Fibroblast of lung (primary cell): ENCODE measurements around the gene ATP13A2. TPM values are rescaled to one million over a fixed set of nuclear protein-coding genes. Genes with fewer than 3 reads are reported as not detected.
A peak's percentile ranks its signal among the peaks of the same experiment; 100 is the strongest.

ENCODE experiments used
- DNase-seq, 2 donors: peaks; one replicate each; pipeline versions ENCODE4 v3.0.0 to v3.0.0-alpha.2; 2010; ENCODE audit warnings: low read depth in 2 of 2
- H2AFZ ChIP-seq: 2 replicates; pipeline ENCODE4 v1.5.1; 2012; ENCODE audit warnings: low read length, control low read depth, inconsistent platforms
- H3K27ac ChIP-seq: 2 replicates; pipeline ENCODE4 v1.5.1; 2011; ENCODE audit warnings: low read length, control low read depth; ENCODE audit not compliant: insufficient read depth
- H3K27me3 ChIP-seq: 2 replicates; pipeline ENCODE4 v1.5.1; 2011; ENCODE audit warnings: mild to moderate bottlenecking, low read length; ENCODE audit not compliant: control insufficient read depth, insufficient read depth
- H3K36me3 ChIP-seq: 2 replicates; pipeline ENCODE4 v1.5.1; 2011; ENCODE audit warnings: low read length; ENCODE audit not compliant: control insufficient read depth, insufficient read depth
- H3K4me1 ChIP-seq: 2 replicates; pipeline ENCODE4 v1.5.1; 2011; ENCODE audit warnings: low read length; ENCODE audit not compliant: control insufficient read depth, insufficient read depth; ENCODE audit errors: extremely low read depth
- H3K4me2 ChIP-seq: 2 replicates; pipeline ENCODE4 v1.5.1; 2011; ENCODE audit warnings: low read length, control low read depth; ENCODE audit not compliant: insufficient read depth; ENCODE audit errors: extremely low read depth
- H3K4me3 ChIP-seq, 4 experiments: fragments of 200-600 bp in 1 of 4; sonication (generic) in 1 of 4; replicated peaks in 1 of 4; 2 replicates each; pipeline ENCODE4 v1.5.1; 2011 to 2016; ENCODE audit warnings: low read length in 4 of 4, low read depth in 3 of 4, mild to moderate bottlenecking in 3 of 4, control low read depth in 2 of 4, inconsistent platforms in 1 of 4, mixed read lengths in 1 of 4; ENCODE audit not compliant: insufficient read depth in 1 of 4; ENCODE audit errors: control extremely low read depth in 1 of 4
- H3K79me2 ChIP-seq: 2 replicates; pipeline ENCODE4 v1.5.1; 2012; ENCODE audit warnings: mild to moderate bottlenecking, low read length, inconsistent platforms; ENCODE audit not compliant: control insufficient read depth, insufficient read depth
- H3K9ac ChIP-seq: 2 replicates; pipeline ENCODE4 v1.5.1; 2011; ENCODE audit warnings: mild to moderate bottlenecking, low read length, control low read depth; ENCODE audit not compliant: insufficient read depth
- H3K9me3 ChIP-seq: 2 replicates; pipeline ENCODE4 v1.5.1; 2012; ENCODE audit warnings: low read depth, low read length; ENCODE audit not compliant: control insufficient read depth, insufficient read depth
- H4K20me1 ChIP-seq: 2 replicates; pipeline ENCODE4 v1.5.1; 2011; ENCODE audit warnings: low read length; ENCODE audit not compliant: control insufficient read depth, insufficient read depth; ENCODE audit errors: extremely low read depth
- CTCF ChIP-seq, 2 donors: IDR thresholded peaks in 1 of 2; conservative IDR thresholded peaks in 1 of 2; 1 replicate in 1 of 2; 2 replicates in 1 of 2; pipeline ENCODE4 v1.5.1; 2011 to 2012; ENCODE audit warnings: low read length in 2 of 2, control low read depth in 1 of 2, inconsistent platforms in 1 of 2, low read depth in 1 of 2, mild to moderate bottlenecking in 1 of 2
- EZH2 ChIP-seq: IDR thresholded peaks from 2 replicates; pipeline ENCODE4 v1.5.1; 2012; ENCODE audit warnings: low read length, control low read depth, mild to moderate bottlenecking; ENCODE audit errors: missing control alignments
- polyA plus RNA-seq, 2 donors: library from polyadenylated mRNA; depleted of rRNA in 1 of 2; stranded (reverse) in 1 of 2; unstranded in 1 of 2; fragments of >200 nt; gene quantifications; 2 replicates each; pipeline ENCODE4 v1.2.1, GENCODE V29; 2011 to 2012; ENCODE audit warnings: missing spikeins in 1 of 2
- total RNA-seq: library from RNA; depleted of rRNA; stranded (reverse); fragments of >200 nt; gene quantifications from 2 replicates; pipeline ENCODE4 v1.2.1, GENCODE V29; 2014

The ATP13A2 gene
- total and polyA plus RNA-seq, 2 donors (not counting 1 experiment from before 2014, with no cell fraction given): 6.5 to 10.9 TPM

- H3K79me2 ChIP-seq: no peaks in the 10 kb centered on the region
- peaks cover 8% of the 10 kb centered on the region for H3K4me1 ChIP-seq
- no peak overlapping the region for H3K27ac ChIP-seq
Observed at GRCh38 chr1:17012775-17013490, 1.2 kb upstream of the ATP13A2 start.

GRCh38 chr1:17011092-17011438 lies 663 bp downstream of the ATP13A2 start:
- Histone ChIP-seq H3K9me3 (no peaks in the 10 kb centered on the region), H3K27me3 (no peaks in the 10 kb centered on the region), H3K9ac (peak overlapping the region; percentile 53), H3K4me3 (peak overlapping the region; percentile 43 to 78 (median 67)), H3K4me1 (peaks cover 4% of the 10 kb centered on the region), H3K4me2 (peak overlapping the region; percentile 96), H2AFZ (peak overlapping the region; percentile 41), H3K79me2 (no peaks in the 10 kb centered on the region), H4K20me1 (no peaks in the 10 kb centered on the region), H3K36me3 (no peaks in the 10 kb centered on the region), H3K27ac (no peak overlapping the region)
- no peak for DNase-seq
- no peak for TF ChIP-seq EZH2
- TF ChIP-seq CTCF (conservative IDR thresholded peaks at IDR 0.05 in 1 of 2, IDR thresholded peaks at IDR 0.05 in 1 of 2; ENCODE audit: low read depth in 1 of 2, low read length in 2 of 2): no peak

More at GRCh38 chr1:17012775-17013490, 1.2 kb upstream of the ATP13A2 start:
- no peak overlapping the region for H2AFZ ChIP-seq
- H3K36me3 ChIP-seq: no peaks in the 10 kb centered on the region
- no peaks in the 10 kb centered on the region for H4K20me1 ChIP-seq
- no peak overlapping the region for H3K4me2 ChIP-seq
- no peaks in the 10 kb centered on the region for H3K9me3 ChIP-seq
- H3K9ac ChIP-seq: no peak overlapping the region
- peak in 1 of 2 donors; percentile 58 for DNase-seq
- no peak for TF ChIP-seq EZH2
- no peak for TF ChIP-seq CTCF (conservative IDR thresholded peaks at IDR 0.05 in 1 of 2, IDR thresholded peaks at IDR 0.05 in 1 of 2; ENCODE audit: low read depth in 1 of 2, low read length in 2 of 2)
- H3K27me3 ChIP-seq: no peaks in the 10 kb centered on the region
- H3K4me3 ChIP-seq: no peak overlapping the region

- H2AFZ ChIP-seq: no peak overlapping the region
- H3K36me3 ChIP-seq: no peaks in the 10 kb centered on the region
- no peaks in the 10 kb centered on the region for H3K79me2 ChIP-seq
- DNase-seq: no peak
- no peak overlapping the region for H3K27ac ChIP-seq
- H3K4me2 ChIP-seq: no peak overlapping the region
- peaks cover 4% of the 10 kb centered on the region for H3K4me1 ChIP-seq
- H4K20me1 ChIP-seq: no peaks in the 10 kb centered on the region
- no peak overlapping the region for H3K9ac ChIP-seq
- H3K4me3 ChIP-seq: no peak overlapping the region
- H3K9me3 ChIP-seq: no peaks in the 10 kb centered on the region
- TF ChIP-seq EZH2 (no peak), CTCF (conservative IDR thresholded peaks at IDR 0.05 in 1 of 2, IDR thresholded peaks at IDR 0.05 in 1 of 2; ENCODE audit: low read depth in 1 of 2, low read length in 2 of 2) (no peak)
- no peaks in the 10 kb centered on the region for H3K27me3 ChIP-seq
Observed at GRCh38 chr1:17009706-17010105, 2.0 kb downstream of the ATP13A2 start.
